Cerebellar nuclear complex (tissue), 1 donor: ENCODE data around the gene PALLD.

Source experiments
- DNase-seq, 2 experiments: peaks; one replicate each; lab custom pipeline; 2025; lab: John Stamatoyannopoulos, UW

PALLD gene

DNA sequence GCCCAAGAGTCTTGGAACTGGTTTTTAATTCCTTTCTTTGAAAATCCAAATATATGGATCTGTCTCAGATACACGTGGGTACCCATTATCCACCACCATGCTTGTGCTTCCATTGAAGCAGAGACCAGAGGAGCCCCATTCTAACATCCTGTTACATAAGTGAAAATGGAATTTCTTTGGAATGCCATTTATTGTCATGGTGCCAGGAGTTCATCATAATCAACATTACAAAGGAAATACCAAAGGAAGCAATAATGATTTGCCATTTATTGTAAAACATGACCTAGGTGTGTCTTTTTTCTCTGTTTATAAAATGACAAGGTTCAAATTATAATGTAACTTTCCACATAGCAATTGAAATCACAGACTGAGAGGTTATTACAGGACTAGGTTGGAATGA is 61.7 kb downstream of the PALLD start:
- no peak for DNase-seq

GRCh38 chr4:168560184-168561180 is 63.6 kb downstream of the PALLD start:
- no peak for DNase-seq

- no peak for DNase-seq
These were observed 65.3 kb downstream of the PALLD start for GRCh38 chr4:168562041-168562571.

DNA sequence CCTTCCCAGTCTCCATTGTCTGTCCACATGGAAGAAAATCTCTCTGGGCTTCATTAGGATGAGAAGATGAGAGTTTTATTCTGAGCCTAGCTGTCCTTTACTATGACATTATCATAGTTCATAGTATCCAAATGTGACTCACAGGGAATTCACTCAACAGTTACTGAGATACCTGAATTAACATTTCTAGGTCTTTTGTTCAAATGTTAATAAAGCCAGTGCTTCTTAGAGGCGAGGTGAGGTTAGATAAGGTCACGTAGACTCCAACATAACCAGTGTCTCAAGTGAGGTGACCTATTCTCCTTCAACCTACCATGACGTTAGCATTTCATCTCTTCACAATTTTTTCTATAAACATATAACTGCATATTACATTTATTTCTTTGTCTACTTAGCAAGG is 67.2 kb downstream of the PALLD start:
- DNase-seq = no peak

- no peak for DNase-seq
These were observed 68.3 kb downstream of the PALLD start for GRCh38 chr4:168565130-168565529.

GRCh38 chr4:168566726-168567125 is 69.9 kb downstream of the PALLD start:
- DNase-seq = no peak

- no peak for DNase-seq
These were observed 72.4 kb downstream of the PALLD start for GRCh38 chr4:168569066-168569930.

GRCh38 chr4:168569931-168570276 is 73.1 kb downstream of the PALLD start:
- no peak for DNase-seq

DNA sequence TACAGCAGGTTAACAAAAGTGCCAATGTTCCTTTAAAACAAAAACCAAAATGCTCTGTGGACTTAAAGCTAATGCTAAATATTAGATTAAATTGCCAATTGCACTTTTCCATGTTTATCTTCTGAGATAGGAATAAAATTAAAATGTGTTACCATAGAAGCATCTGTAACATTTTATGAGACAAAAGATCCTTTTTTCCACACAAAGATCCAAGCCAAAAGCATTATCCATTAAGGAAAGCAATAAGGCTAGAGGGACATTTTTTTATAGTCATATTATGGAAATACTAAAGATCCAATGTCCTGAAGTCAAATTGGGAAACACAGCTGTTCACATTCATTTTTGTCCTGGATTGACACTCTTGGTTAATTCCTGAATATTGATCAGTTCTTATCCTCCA is 73.6 kb downstream of the PALLD start:
- no peak for DNase-seq

- no peak for DNase-seq
These were observed 75.2 kb downstream of the PALLD start for GRCh38 chr4:168572002-168572401.

DNA sequence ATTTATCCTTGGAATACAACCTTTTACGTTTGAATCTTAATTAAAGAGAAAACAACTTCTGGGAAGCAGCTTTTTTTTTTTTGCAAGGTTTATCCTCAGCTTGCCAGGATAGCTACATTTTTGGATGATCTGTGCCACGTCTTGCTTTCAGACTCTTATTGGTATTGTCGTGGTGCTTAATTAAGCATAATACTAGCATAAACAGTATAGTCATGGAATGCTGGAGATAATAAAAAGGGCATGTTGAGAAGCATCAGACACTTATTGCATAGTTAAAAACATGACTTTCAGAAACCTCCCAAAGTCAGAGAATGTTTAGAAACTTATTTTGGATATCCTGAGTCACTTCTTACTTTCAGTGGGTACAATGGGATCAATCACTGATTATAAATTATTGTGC is 77.0 kb downstream of the PALLD start:
- no peak for DNase-seq

GRCh38 chr4:168574581-168575295 is 77.9 kb downstream of the PALLD start:
- no peak for DNase-seq

DNA sequence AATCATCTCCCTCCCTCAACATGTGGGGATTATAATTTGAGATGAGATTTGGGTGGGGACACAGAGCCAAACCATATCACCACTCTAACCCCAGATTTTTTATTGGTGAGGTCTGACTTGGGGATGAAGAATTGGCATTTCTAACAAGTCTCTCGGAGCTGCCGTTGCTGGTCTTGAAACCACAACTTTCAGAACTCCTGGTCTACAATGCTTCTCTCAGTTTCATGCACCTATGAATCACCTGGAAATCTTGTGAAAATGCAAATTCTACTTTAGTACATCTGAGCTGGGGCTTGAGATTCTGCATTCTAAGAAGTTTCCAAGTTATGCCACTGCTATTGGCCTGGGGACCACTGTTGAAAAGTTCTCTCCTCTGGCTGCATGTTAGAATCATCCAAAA is 78.6 kb downstream of the PALLD start:
- no peak for DNase-seq

DNA sequence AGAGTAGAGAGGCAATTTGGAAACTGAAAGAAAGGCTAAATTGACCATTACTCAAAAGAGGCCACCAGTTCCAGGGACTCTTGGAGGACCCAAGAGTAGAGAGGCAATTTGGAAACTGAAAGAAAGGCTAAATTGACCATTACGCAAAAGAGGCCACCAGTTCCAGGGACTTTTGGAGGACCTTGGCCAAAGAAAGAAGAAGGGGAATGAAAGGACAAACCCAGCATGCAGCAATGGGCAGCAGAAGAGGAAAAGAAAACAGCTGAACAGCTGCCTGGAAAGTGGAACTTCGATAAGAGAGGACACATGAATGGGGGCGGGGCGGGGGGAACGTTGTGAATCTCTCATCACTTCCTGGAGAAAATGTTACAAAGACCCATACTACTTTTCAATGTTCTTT is 80.8 kb downstream of the PALLD start:
- DNase-seq = no peak

DNA sequence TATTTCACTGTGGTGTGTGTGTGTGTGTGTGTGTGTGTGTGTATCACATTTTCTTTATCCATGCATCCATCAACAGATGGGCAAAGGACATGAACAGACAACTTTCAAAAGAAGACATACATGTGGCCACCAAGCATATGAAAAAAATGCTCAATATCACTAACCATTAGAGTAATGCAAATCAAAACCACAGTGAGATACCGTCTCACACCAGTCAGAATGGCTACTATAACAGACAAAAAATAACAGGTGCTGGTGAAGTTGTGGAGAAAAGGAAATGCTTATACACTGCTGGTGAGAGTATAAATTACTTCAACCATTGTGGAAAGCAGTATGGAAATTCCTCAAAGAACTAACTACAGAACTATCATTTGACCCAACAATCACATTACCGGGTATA is 83.4 kb downstream of the PALLD start:
- DNase-seq = no peak

- no peak for DNase-seq
These were observed 87.5 kb downstream of the PALLD start for GRCh38 chr4:168584321-168584771.

DNA sequence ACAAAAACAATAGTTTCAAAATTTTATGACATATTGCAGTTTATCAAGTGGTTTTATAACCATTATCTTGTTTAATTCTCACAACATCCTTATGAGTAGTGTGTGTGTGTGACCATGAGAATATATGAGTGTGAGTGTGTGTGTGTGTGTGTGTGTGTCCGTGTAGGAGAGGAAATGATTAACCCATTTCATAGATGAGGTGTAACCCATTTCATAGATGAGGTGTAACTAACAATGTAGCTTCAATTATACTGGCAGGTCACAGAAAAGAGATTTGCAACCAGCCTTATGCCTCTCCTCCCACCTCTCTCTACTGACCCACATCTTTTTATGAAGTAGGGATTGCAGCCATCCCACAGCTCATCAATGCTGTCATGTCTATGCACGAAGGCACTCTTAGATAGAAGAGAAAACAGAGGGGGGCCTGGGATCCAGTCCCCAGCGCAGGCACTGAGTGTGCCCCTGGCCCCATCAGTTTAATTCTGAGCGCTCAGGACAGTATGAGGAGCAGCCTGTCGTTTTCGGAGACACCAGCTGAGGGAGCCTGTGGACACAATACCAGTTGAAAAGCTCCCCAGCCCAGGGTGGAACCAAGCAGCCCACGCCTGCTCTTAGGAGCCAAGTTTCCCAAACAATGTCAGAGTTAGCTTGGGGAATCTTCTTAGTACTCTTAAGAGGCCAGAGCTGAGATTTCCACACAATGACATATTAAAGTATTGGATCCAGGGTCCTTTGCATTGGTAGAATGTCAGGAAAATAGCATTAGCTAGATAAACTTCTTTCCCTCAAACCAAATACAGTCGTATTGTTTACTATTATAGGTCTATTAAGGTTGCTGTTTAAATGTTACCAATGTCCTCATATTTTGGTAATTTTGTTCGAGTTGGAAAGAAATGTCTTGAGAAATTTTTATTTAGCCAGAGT is 88.6 kb downstream of the PALLD start:
- DNase-seq = no peak

GRCh38 chr4:168586926-168587325 is 90.1 kb downstream of the PALLD start:
- DNase-seq = no peak

DNA sequence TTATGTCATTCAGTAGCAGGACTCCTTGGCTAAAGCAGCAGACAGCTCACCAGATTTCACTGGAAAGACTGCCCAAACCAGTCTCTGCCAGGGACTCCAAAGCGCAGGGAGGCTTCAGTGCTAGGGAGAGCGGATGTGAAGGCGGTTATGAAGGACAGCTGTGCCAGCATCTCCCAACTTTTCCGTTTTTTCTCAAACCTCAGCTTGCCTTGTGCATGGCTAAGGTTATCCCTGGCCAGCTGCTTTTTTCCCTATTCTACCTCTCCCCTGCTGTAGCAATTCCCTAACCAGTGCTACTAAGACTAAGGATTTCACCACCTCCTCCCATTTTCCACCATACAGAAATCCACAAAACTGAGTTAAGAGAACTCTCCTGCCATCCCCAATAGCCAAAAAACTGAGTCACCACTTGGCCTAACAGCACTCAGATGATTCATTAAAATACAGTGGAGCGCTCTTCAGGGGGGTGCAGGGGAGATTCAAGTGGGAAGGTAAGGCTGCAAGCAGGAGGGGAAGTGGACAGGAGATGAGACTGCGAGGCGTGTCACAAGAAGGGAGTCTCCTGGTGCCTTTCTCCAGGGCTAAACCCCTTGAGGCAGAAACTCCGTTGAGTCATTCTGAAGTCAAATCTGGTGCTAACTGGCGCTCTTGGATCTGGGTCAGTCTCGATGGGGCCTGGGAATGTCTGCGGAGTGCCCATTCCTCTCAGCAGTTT is 90.7 kb downstream of the PALLD start:
- no peak for DNase-seq

DNA sequence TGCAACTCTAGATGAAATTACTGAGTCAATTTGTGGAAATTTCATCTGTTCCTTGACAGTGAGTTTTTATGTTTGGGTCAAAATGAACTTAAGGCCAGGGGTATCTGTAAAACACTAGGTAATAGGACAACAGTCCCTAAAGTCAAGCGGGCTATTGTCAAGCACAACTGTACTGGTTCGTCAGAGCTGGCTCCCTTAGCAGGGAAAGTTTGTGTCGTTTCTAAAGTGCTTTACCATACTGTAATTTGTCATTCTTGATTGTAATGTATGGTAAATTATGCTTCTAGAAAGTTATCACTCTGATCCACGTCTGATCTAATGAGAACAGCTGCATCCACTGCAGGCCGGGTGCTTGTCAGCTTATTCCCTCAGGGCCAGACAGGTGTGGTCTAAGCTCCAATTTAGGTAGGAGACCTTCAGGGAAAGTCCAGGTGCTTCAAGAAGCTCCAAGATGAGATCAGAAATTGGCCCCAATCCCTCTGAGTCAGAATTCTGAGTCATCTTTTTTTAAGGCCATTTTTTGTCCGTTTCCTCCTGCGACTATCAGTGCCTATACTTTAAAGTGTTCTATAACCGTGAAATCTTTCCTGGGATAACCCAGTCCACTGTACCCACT is 92.2 kb downstream of the PALLD start:
- no peak for DNase-seq
